ENCODE results near the gene ALOX15B. TPM values are rescaled to one million over a fixed set of nuclear protein-coding genes. Genes with fewer than 3 reads are reported as not detected.
"Not testable (repeated sequence)": the region's sequence is repeated elsewhere in the genome, so short reads cannot be mapped to it uniquely, and the experiment has no call there.

ALOX15B gene
- total RNA-seq, 2 donors from 2014 or later: 52.1 to 108 TPM

GRCh38 chr17:8020776-8021564, 17.9 kb upstream of the ALOX15B start:
- Histone ChIP-seq H3K27me3 (replicated peaks; ENCODE audit: insufficient read depth) (no peaks in the 10 kb centered on the region), H3K27ac (no peak overlapping the region), H3K36me3 (no peaks in the 10 kb centered on the region), H3K4me1 (replicated peaks) (peaks cover 12% of the 10 kb centered on the region), H3K9me3 (no peaks in the 10 kb centered on the region), H3K4me3 (no peak overlapping the region)
- intact Hi-C loops (cut with DNase I): no loop called here
- no peak for DNase-seq (ENCODE audit: low spot score)
- TF ChIP-seq POLR2AphosphoS5 (IDR thresholded peaks at IDR 0.05) (no peak), CTCF (IDR thresholded peaks at IDR 0.05) (no peak), POLR2A (IDR thresholded peaks at IDR 0.05) (no peak)
- WGBS: 85% methylated on average over 9 of the region's 9 CpGs

- no peak for DNase-seq (ENCODE audit: low spot score)
- no peak for TF ChIP-seq POLR2A (IDR thresholded peaks at IDR 0.05)
Measured at GRCh38 chr17:8021565-8022359, 17.1 kb upstream of the ALOX15B start.

GRCh38 chr17:8022360-8023003, 16.4 kb upstream of the ALOX15B start:
- DNase-seq (ENCODE audit: low spot score): no peak
- TF ChIP-seq POLR2AphosphoS5 (IDR thresholded peaks at IDR 0.05): no peak
- no peaks in the 10 kb centered on the region for H3K9me3 ChIP-seq
- H3K4me3 ChIP-seq: no peak overlapping the region
- no peaks in the 10 kb centered on the region for H3K36me3 ChIP-seq
- intact Hi-C loops (cut with DNase I): no loop called here
- 92% methylated on average over 4 of the region's 4 CpGs for WGBS
- no peak overlapping the region for H3K27ac ChIP-seq
- no peaks in the 10 kb centered on the region for H3K27me3 ChIP-seq (replicated peaks; ENCODE audit: insufficient read depth)
- H3K4me1 ChIP-seq (replicated peaks): peaks cover 9% of the 10 kb centered on the region

More at GRCh38 chr17:8021565-8022359, 17.1 kb upstream of the ALOX15B start:
- Histone ChIP-seq H3K36me3 (no peaks in the 10 kb centered on the region), H3K27ac (no peak overlapping the region), H3K27me3 (replicated peaks; ENCODE audit: insufficient read depth) (no peaks in the 10 kb centered on the region), H3K9me3 (no peaks in the 10 kb centered on the region), H3K4me1 (replicated peaks) (peaks cover 9% of the 10 kb centered on the region), H3K4me3 (no peak overlapping the region)
- 95% methylated on average over 13 of the region's 13 CpGs for WGBS
- intact Hi-C loops (cut with DNase I): no loop called here

GRCh38 chr17:8024161-8024560, 14.7 kb upstream of the ALOX15B start:
- WGBS: 92% methylated on average over 6 of the region's 6 CpGs
- H3K9me3 ChIP-seq; H3K36me3 ChIP-seq; H3K4me1 ChIP-seq (replicated peaks); H3K4me3 ChIP-seq; H3K27ac ChIP-seq; intact Hi-C loops (cut with DNase I); H3K27me3 ChIP-seq (replicated peaks; ENCODE audit: insufficient read depth); DNase-seq (ENCODE audit: low spot score): not testable (repeated sequence)

GRCh38 chr17:8025176-8025911, 13.5 kb upstream of the ALOX15B start:
- H3K4me3 ChIP-seq: no peak overlapping the region
- H3K27me3 ChIP-seq (replicated peaks; ENCODE audit: insufficient read depth): no peaks in the 10 kb centered on the region
- no peak for DNase-seq (ENCODE audit: low spot score)
- WGBS: 85% methylated on average over 9 of the region's 9 CpGs
- TF ChIP-seq POLR2AphosphoS5 (IDR thresholded peaks at IDR 0.05) (no peak), POLR2A (IDR thresholded peaks at IDR 0.05) (no peak), CTCF (IDR thresholded peaks at IDR 0.05) (no peak)
- no peaks in the 10 kb centered on the region for H3K9me3 ChIP-seq
- H3K4me1 ChIP-seq (replicated peaks): no peaks in the 10 kb centered on the region
- intact Hi-C loops (cut with DNase I): no loop called here
- H3K36me3 ChIP-seq: no peaks in the 10 kb centered on the region
- no peak overlapping the region for H3K27ac ChIP-seq

- H3K27ac ChIP-seq: no peak overlapping the region
- intact Hi-C loops (cut with DNase I): no loop called here
- WGBS: 57% methylated on average over 5 of the region's 5 CpGs
- H3K9me3 ChIP-seq: no peaks in the 10 kb centered on the region
- H3K4me3 ChIP-seq: no peak overlapping the region
- no peak for TF ChIP-seq CTCF (IDR thresholded peaks at IDR 0.05)
- TF ChIP-seq POLR2A (IDR thresholded peaks at IDR 0.05): no peak
- no peak for TF ChIP-seq POLR2AphosphoS5 (IDR thresholded peaks at IDR 0.05)
- H3K36me3 ChIP-seq: no peaks in the 10 kb centered on the region
- peaks cover 2% of the 10 kb centered on the region for H3K4me1 ChIP-seq (replicated peaks)
- no peaks in the 10 kb centered on the region for H3K27me3 ChIP-seq (replicated peaks; ENCODE audit: insufficient read depth)
- DNase-seq (ENCODE audit: low spot score): no peak
Measured at GRCh38 chr17:8029121-8029520, 9.7 kb upstream of the ALOX15B start.

All from prostate gland (tissue), 2 donors.